ENCODE data around the gene LINGO1. TPM values are rescaled to one million over a fixed set of nuclear protein-coding genes. Genes with fewer than 3 reads are reported as not detected.

LINGO1 gene
- polyA plus RNA-seq, 1 of the 3 experiments (the other 2 are of a cell fraction), result 0.56 TPM

DNA sequence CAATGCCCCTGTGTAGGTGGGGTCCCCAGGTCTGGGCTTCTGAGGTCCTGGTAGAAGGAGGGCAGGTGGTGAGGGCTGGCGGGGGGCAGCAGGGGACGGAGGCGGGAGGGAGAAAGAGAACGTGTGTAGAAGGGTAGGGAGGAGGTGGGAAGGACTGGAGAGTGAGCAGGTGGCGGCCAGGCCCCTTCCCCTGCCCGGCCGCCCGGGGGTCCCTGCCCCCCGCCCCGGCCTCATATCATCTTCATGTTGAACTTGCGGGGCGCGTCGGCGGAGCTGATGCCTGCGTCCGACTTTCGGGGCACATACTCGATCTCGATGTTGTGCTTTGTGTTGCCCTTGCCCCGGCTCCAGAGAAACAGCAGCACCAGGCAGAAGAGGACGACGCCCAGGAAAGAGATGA, 18.9 kb downstream of the LINGO1 start:
- Histone ChIP-seq H3K79me2 (ENCODE audit: insufficient read depth) (no peaks in the 10 kb centered on the region), H3K27me3 (ENCODE audit: insufficient read depth) (no peaks in the 10 kb centered on the region), H4K20me1 (ENCODE audit: insufficient read depth) (no peaks in the 10 kb centered on the region), H3K4me2 (no peak overlapping the region), H3K9me2 (no peaks in the 10 kb centered on the region), H3F3A (replicated peaks; ENCODE audit: insufficient read depth) (no peaks in the 10 kb centered on the region), H3K4me1 (ENCODE audit: control insufficient read depth in 1 of 2, insufficient read depth in 2 of 2, low read depth in 1 of 2, low read length in 1 of 2) (no peaks in the 10 kb centered on the region; a peak in 2 of 4 replicates), H3K4me3 (ENCODE audit: low read depth in 2 of 2, low read length in 1 of 2) (no peak overlapping the region), H3K9me3 (no peaks in the 10 kb centered on the region), H3K9ac (no peak overlapping the region), H3K36me3 (replicated peaks in 1 of 2; ENCODE audit: control insufficient read depth in 1 of 2, insufficient read depth in 2 of 2, low read length in 1 of 2) (no peaks in the 10 kb centered on the region), H2AFZ (ENCODE audit: low read depth) (no peak overlapping the region), H3K27ac (ENCODE audit: low read depth in 2 of 2, low read length in 1 of 2) (no peak overlapping the region)
- no peak for DNase-seq
- CTCF ChIA-PET, result interaction anchor here (1.0 kb wide), 1 partner anchor 19 kb away, joined by 3 read pairs; no protein-coding TSS in a partner anchor
- TF ChIP-seq RAD21 (IDR thresholded peaks at IDR 0.05; ENCODE audit: low read length), result no peak
- TF ChIP-seq NFIC (IDR thresholded peaks at IDR 0.05; ENCODE audit: borderline replicate concordance), result no peak
- TF ChIP-seq GATA2 (CRISPR knock-in tag; IDR thresholded peaks at IDR 0.05), result no peak
- TF ChIP-seq, protein P1, sequence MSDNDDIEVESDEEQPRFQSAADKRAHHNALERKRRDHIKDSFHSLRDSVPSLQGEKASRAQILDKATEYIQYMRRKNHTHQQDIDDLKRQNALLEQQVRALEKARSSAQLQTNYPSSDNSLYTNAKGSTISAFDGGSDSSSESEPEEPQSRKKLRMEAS (IDR thresholded peaks at IDR 0.05; ENCODE audit: low read depth), result no peak
- TF ChIP-seq NRF1 (IDR thresholded peaks at IDR 0.05; ENCODE audit: low read depth, low read length), result no peak
- TF ChIP-seq RXRA (IDR thresholded peaks at IDR 0.05; ENCODE audit: borderline replicate concordance, low read depth), result no peak
- TF ChIP-seq, protein P2, sequence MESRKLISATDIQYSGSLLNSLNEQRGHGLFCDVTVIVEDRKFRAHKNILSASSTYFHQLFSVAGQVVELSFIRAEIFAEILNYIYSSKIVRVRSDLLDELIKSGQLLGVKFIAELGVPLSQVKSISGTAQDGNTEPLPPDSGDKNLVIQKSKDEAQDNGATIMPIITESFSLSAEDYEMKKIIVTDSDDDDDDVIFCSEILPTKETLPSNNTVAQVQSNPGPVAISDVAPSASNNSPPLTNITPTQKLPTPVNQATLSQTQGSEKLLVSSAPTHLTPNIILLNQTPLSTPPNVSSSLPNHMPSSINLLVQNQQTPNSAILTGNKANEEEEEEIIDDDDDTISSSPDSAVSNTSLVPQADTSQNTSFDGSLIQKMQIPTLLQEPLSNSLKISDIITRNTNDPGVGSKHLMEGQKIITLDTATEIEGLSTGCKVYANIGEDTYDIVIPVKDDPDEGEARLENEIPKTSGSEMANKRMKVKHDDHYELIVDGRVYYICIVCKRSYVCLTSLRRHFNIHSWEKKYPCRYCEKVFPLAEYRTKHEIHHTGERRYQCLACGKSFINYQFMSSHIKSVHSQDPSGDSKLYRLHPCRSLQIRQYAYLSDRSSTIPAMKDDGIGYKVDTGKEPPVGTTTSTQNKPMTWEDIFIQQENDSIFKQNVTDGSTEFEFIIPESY (IDR thresholded peaks at IDR 0.05; ENCODE audit: borderline replicate concordance, low read depth), result no peak
- TF ChIP-seq, protein P3, sequence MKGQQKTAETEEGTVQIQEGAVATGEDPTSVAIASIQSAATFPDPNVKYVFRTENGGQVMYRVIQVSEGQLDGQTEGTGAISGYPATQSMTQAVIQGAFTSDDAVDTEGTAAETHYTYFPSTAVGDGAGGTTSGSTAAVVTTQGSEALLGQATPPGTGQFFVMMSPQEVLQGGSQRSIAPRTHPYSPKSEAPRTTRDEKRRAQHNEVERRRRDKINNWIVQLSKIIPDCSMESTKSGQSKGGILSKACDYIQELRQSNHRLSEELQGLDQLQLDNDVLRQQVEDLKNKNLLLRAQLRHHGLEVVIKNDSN (IDR thresholded peaks at IDR 0.05; ENCODE audit: borderline replicate concordance, low read depth), result no peak
- no peak for TF ChIP-seq TCF12 (IDR thresholded peaks at IDR 0.05)
- TF ChIP-seq YY1 (IDR thresholded peaks at IDR 0.05; ENCODE audit: low read depth), result no peak
- TF ChIP-seq, protein P4, sequence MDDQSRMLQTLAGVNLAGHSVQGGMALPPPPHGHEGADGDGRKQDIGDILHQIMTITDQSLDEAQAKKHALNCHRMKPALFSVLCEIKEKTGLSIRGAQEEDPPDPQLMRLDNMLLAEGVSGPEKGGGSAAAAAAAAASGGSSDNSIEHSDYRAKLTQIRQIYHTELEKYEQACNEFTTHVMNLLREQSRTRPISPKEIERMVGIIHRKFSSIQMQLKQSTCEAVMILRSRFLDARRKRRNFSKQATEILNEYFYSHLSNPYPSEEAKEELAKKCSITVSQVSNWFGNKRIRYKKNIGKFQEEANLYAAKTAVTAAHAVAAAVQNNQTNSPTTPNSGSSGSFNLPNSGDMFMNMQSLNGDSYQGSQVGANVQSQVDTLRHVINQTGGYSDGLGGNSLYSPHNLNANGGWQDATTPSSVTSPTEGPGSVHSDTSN (IDR thresholded peaks at IDR 0.05), result no peak
- TF ChIP-seq, protein P5, sequence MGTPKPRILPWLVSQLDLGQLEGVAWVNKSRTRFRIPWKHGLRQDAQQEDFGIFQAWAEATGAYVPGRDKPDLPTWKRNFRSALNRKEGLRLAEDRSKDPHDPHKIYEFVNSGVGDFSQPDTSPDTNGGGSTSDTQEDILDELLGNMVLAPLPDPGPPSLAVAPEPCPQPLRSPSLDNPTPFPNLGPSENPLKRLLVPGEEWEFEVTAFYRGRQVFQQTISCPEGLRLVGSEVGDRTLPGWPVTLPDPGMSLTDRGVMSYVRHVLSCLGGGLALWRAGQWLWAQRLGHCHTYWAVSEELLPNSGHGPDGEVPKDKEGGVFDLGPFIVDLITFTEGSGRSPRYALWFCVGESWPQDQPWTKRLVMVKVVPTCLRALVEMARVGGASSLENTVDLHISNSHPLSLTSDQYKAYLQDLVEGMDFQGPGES (IDR thresholded peaks at IDR 0.05; ENCODE audit: low read depth, low read length), result no peak
- TF ChIP-seq FOXM1 (IDR thresholded peaks at IDR 0.05; ENCODE audit: low read depth), result no peak
- no peak for TF ChIP-seq ELF1 (IDR thresholded peaks at IDR 0.05)
- no peak for TF ChIP-seq FOSL2 (IDR thresholded peaks at IDR 0.05; ENCODE audit: borderline replicate concordance, low read depth)
- no peak for TF ChIP-seq SMC3 (IDR thresholded peaks at IDR 0.05; ENCODE audit: low read depth, low read length)
- TF ChIP-seq JUND (IDR thresholded peaks at IDR 0.05), result no peak
- TF ChIP-seq, protein P6, sequence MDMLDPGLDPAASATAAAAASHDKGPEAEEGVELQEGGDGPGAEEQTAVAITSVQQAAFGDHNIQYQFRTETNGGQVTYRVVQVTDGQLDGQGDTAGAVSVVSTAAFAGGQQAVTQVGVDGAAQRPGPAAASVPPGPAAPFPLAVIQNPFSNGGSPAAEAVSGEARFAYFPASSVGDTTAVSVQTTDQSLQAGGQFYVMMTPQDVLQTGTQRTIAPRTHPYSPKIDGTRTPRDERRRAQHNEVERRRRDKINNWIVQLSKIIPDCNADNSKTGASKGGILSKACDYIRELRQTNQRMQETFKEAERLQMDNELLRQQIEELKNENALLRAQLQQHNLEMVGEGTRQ (IDR thresholded peaks at IDR 0.05; ENCODE audit: borderline replicate concordance, low read depth, low read length), result no peak
- no peak for TF ChIP-seq RCOR1 (IDR thresholded peaks at IDR 0.05; ENCODE audit: low read length)
- no peak for TF ChIP-seq RFX5 (IDR thresholded peaks at IDR 0.05; ENCODE audit: low read length)
- POLR2A ChIA-PET, result no interaction called here
- 84% methylated on average over 23 of the region's 23 CpGs for WGBS (ENCODE audit: low lambda C conversion rate)

All from SK-N-SH (cell line).